ENCODE data around the gene FAM117A. TPM values are rescaled to one million over a fixed set of nuclear protein-coding genes. Genes with fewer than 3 reads are reported as not detected.

The FAM117A gene
- total and polyA plus RNA-seq, 10 of the 15 experiments (the other 5 are each of a cell fraction or from before 2014, with no cell fraction given) = 2.1 to 29.6 (median 20.0) TPM

DNA sequence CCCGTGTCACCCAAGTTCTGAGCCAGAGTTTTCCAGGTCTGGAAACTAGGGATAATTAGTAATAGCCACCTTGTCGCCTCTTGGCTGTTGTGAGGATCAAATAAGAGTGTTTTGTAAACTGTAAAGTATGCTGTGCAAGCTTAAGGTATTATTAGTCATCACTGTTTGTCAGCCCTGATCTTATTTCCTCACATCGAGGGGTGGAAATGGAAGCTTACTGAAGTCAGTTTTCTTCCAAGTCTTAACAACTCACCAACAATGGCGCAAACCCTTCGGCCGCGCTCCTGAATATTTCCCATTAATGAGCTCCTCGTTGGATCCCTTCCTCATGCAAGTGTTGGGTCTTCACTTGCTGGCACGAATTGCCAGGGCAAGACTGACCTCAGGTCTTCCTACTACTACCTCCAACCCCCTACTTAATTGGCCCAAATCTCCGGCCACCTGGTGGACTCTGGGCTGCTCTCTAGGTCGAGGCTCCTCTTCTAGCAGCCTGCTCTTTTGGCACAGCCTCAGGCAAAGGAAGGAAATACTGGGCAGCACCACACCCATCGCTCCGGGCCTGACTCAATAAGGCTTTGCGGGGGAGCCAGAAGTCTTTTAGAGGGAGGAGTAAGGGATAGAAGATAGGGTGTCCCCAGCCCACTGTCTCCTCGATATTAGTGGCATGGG lies 55.3 kb downstream of the FAM117A start:
- intact Hi-C loops (cut with micrococcal nuclease; ENCODE audit: unreplicated experiment) = loop anchor here (1.0 to 10.0 kb wide), 5 partner anchors 32 to 286 kb away; partner anchors contain the start of genes DLX3, FAM117A and KAT7
- Histone ChIP-seq H3K79me2 (ENCODE audit: control insufficient read depth, insufficient read depth, low read length) (peaks cover 12% of the 10 kb centered on the region), H4K20me1 (ENCODE audit: control insufficient read depth, insufficient read depth) (no peaks in the 10 kb centered on the region), H3K27ac (ENCODE audit: control insufficient read depth, insufficient read depth) (0 out of 2 replicates have a peak overlapping the region, but pooled peaks have one; percentile 20), H3K9me3 (replicated peaks; ENCODE audit: control insufficient read depth, insufficient read depth, low read length) (no peaks in the 10 kb centered on the region), H3K36me3 (ENCODE audit: control insufficient read depth in 2 of 2, insufficient read depth in 2 of 2, low read length in 1 of 2) (peaks cover 2 to 4% of the 10 kb centered on the region in 2 experiments; a peak in 3 of 4 replicates), H3K9ac (ENCODE audit: control insufficient read depth, insufficient read depth, low read length) (no peak overlapping the region; the same call in 1 of the 2 replicates), H3K4me1 (ENCODE audit: control insufficient read depth, insufficient read depth, low read length) (0 out of 2 replicates have a peak, but pooled peaks cover 3% of the 10 kb centered on the region), H2AFZ (ENCODE audit: control insufficient read depth, low read depth, low read length) (peak overlapping the region; percentile 44; the same call in 1 of the 2 replicates), H3K27me3 (replicated peaks in 1 of 2; ENCODE audit: control insufficient read depth in 2 of 2, insufficient read depth in 2 of 2, low read length in 1 of 2) (no peaks in the 10 kb centered on the region), H3K4me3 (no peak overlapping the region), H3K4me2 (ENCODE audit: control insufficient read depth, insufficient read depth) (peak overlapping the region; percentile 61; the same call in 1 of the 2 replicates)
- 60% methylated on average over 15 of the region's 15 CpGs for WGBS (ENCODE audit: insufficient coverage, insufficient replicate concordance, low lambda C conversion rate, missing lambda C conversion rate)
- FAIRE-seq (no peak), DNase-seq (ENCODE audit: low read depth, low spot score) (no peak), ATAC-seq (no peak)
- RAD21 ChIA-PET (ENCODE audit: unreplicated experiment) = interaction anchor here (0.9 to 3.0 kb wide), 19 partner anchors 9 to 151 kb away, joined by 3 to 26 read pairs (median 5); partner anchors contain the start of genes FAM117A and KAT7
- SMC1A ChIA-PET (ENCODE audit: uncharacterized antibody, unreplicated experiment) = interaction anchor here (0.7 to 4.3 kb wide), 23 partner anchors 9 to 288 kb away, joined by 3 to 38 read pairs (median 5); partner anchors contain the start of genes FAM117A and KAT7
- in situ Hi-C loops (cut with MboI) = loop anchor here (5.0 to 10.0 kb wide), 2 partner anchors 79 to 286 kb away; partner anchors contain the start of genes DLX3 and KAT7
- TF ChIP-seq JUND (IDR thresholded peaks at IDR 0.05; ENCODE audit: low read depth, low read length) (no peak), SIX5 (IDR thresholded peaks at IDR 0.05; ENCODE audit: low read depth, low read length, severe bottlenecking) (no peak), GABPA (IDR thresholded peaks at IDR 0.05; ENCODE audit: low read depth) (no peak), POLR2AphosphoS2 (IDR thresholded peaks at IDR 0.05; ENCODE audit: low read depth, low read length) (no peak), IKZF2 (IDR thresholded peaks at IDR 0.05) (no peak), WRNIP1 (IDR thresholded peaks at IDR 0.05; ENCODE audit: borderline replicate concordance, low read depth, low read length) (no peak), PML (IDR thresholded peaks at IDR 0.05; ENCODE audit: low read length) (no peak), ZNF207 (IDR thresholded peaks at IDR 0.05; ENCODE audit: borderline replicate concordance) (no peak)
- TF ChIP-seq, protein P1, sequence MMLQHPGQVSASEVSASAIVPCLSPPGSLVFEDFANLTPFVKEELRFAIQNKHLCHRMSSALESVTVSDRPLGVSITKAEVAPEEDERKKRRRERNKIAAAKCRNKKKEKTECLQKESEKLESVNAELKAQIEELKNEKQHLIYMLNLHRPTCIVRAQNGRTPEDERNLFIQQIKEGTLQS (IDR thresholded peaks at IDR 0.05; ENCODE audit: borderline replicate concordance, extremely low read depth, low read depth, low read length) = no peak
- TF ChIP-seq, protein P2, sequence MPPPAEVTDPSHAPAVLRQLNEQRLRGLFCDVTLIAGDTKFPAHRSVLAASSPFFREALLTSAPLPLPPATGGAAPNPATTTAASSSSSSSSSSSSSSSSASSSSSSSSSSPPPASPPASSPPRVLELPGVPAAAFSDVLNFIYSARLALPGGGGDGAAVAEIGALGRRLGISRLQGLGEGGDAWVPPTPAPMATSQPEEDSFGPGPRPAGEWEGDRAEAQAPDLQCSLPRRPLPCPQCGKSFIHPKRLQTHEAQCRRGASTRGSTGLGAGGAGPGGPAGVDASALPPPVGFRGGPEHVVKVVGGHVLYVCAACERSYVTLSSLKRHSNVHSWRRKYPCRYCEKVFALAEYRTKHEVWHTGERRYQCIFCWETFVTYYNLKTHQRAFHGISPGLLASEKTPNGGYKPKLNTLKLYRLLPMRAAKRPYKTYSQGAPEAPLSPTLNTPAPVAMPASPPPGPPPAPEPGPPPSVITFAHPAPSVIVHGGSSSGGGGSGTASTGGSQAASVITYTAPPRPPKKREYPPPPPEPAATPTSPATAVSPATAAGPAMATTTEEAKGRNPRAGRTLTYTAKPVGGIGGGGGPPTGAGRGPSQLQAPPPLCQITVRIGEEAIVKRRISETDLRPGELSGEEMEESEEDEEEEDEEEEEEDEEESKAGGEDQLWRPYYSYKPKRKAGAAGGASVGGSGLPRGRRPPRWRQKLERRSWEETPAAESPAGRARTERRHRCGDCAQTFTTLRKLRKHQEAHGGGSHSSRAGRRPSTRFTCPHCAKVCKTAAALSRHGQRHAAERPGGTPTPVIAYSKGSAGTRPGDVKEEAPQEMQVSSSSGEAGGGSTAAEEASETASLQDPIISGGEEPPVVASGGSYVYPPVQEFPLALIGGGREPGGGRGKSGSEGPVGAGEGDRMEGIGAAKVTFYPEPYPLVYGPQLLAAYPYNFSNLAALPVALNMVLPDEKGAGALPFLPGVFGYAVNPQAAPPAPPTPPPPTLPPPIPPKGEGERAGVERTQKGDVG (CRISPR knock-in tag; IDR thresholded peaks at IDR 0.05) = no peak
- TF ChIP-seq, protein P3, sequence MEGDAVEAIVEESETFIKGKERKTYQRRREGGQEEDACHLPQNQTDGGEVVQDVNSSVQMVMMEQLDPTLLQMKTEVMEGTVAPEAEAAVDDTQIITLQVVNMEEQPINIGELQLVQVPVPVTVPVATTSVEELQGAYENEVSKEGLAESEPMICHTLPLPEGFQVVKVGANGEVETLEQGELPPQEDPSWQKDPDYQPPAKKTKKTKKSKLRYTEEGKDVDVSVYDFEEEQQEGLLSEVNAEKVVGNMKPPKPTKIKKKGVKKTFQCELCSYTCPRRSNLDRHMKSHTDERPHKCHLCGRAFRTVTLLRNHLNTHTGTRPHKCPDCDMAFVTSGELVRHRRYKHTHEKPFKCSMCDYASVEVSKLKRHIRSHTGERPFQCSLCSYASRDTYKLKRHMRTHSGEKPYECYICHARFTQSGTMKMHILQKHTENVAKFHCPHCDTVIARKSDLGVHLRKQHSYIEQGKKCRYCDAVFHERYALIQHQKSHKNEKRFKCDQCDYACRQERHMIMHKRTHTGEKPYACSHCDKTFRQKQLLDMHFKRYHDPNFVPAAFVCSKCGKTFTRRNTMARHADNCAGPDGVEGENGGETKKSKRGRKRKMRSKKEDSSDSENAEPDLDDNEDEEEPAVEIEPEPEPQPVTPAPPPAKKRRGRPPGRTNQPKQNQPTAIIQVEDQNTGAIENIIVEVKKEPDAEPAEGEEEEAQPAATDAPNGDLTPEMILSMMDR (IDR thresholded peaks at IDR 0.05 in 2 of 3, conservative IDR thresholded peaks at IDR 0.05 in 1 of 3; ENCODE audit: control insufficient read depth in 2 of 3, extremely low read depth in 1 of 3, insufficient read depth in 1 of 3, low read depth in 3 of 3, low read length in 3 of 3) = no peak
- CTCF ChIA-PET = interaction anchor here (0.6 to 5.6 kb wide), 34 partner anchors 9 to 299 kb away, joined by 3 to 71 read pairs (median 6); partner anchors contain the start of genes FAM117A, KAT7 and PHB1
- POLR2A ChIA-PET = interaction anchor here (0.6 to 2.6 kb wide), 9 partner anchors 12 to 103 kb away, joined by 3 to 12 read pairs (median 5); partner anchors contain the start of genes FAM117A and KAT7
- BruUV-seq (replicated peaks) = no TSS peak

Measured in GM12878 (cell line).